ENCODE results near the gene MAJIN. TPM values are rescaled to one million over a fixed set of nuclear protein-coding genes. Genes with fewer than 3 reads are reported as not detected.

The MAJIN gene
- total RNA-seq, 1 experiment from 2014 or later, result not detected

- TF ChIP-seq AFF4 (CRISPR knock-in tag; IDR thresholded peaks at IDR 0.05; ENCODE audit: borderline replicate concordance), result no peak
- TF ChIP-seq SMAD3 (CRISPR knock-in tag; IDR thresholded peaks at IDR 0.05; ENCODE audit: borderline replicate concordance), result no peak
These were observed 71.6 kb downstream of the MAJIN start (continued) for GRCh38 chr11:64900263-64900678.

DNA sequence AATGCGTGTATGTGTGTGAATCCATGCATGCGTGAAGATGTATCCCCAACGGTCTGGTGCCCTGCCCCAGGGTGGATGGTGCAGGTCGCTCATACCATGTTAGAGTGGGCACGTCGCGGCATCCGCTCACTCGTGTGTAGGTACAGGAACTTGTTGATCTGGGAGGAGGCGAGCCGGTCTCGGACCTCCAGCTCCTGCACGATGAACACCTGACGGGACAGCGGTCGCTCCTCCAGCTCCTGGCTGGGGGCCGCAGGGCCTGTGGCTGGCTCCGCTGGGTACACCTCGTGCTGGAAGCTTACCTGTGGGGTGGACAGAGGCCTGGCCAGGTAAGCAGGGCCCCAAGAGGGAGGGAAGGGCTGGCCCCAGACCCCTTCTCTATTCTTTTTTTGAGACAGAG, 73.4 kb downstream of the MAJIN start:
- DNase-seq (ENCODE audit: low spot score) (no peak), ATAC-seq (no peak)
- TF ChIP-seq AR (CRISPR knock-in tag; IDR thresholded peaks at IDR 0.05), result no peak
- no peak for TF ChIP-seq NFYB (CRISPR knock-in tag; conservative IDR thresholded peaks at IDR 0.05; ENCODE audit: low read depth)
- TF ChIP-seq ZNF121 (CRISPR knock-in tag; IDR thresholded peaks at IDR 0.05), result no peak
- no peak for TF ChIP-seq NR1H2 (CRISPR knock-in tag; IDR thresholded peaks at IDR 0.05)
- TF ChIP-seq TP53 (CRISPR knock-in tag; IDR thresholded peaks at IDR 0.05), result no peak
- TF ChIP-seq, protein P1, sequence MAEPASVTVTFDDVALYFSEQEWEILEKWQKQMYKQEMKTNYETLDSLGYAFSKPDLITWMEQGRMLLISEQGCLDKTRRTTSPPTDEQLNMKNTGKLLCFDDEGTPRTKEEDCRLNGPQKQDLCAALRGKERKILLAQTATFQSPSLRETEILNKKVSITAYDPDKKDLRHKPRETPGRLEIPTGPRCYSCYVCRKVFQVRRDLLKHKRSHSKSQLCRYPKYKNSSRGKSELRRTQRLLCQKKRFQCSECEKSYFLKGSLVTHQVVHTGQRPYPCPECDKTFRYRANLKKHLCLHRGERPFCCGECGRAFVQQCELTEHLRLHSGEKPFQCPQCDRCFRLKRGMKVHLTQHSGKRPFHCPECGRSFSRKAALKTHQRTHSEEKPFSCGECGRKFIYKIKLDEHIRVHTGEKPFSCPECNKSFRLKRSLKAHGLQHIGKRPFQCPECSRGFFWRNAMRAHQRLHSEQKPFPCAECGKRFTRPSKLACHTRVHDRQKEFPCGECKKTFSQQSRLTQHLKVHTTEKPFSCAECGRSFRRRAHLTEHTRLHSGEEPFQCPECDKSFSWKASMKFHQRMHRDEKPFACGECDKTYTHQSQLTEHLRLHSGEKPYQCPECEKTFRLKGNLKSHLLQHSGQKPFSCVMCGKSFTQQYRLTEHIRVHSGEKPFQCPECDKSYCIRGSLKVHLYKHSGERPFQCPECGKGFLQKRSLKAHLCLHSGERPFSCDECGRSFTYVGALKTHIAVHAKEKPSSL (CRISPR knock-in tag; conservative IDR thresholded peaks at IDR 0.05), result no peak
- no peak for TF ChIP-seq ZNF396 (CRISPR knock-in tag; IDR thresholded peaks at IDR 0.05; ENCODE audit: borderline replicate concordance)
- TF ChIP-seq E2F5 (CRISPR knock-in tag; IDR thresholded peaks at IDR 0.05), result no peak
- TF ChIP-seq, protein P2, sequence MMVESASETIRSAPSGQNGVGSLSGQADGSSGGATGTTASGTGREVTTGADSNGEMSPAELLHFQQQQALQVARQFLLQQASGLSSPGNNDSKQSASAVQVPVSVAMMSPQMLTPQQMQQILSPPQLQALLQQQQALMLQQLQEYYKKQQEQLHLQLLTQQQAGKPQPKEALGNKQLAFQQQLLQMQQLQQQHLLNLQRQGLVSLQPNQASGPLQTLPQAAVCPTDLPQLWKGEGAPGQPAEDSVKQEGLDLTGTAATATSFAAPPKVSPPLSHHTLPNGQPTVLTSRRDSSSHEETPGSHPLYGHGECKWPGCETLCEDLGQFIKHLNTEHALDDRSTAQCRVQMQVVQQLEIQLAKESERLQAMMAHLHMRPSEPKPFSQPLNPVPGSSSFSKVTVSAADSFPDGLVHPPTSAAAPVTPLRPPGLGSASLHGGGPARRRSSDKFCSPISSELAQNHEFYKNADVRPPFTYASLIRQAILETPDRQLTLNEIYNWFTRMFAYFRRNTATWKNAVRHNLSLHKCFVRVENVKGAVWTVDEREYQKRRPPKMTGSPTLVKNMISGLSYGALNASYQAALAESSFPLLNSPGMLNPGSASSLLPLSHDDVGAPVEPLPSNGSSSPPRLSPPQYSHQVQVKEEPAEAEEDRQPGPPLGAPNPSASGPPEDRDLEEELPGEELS (CRISPR knock-in tag; IDR thresholded peaks at IDR 0.05), result no peak
- TF ChIP-seq NR2C2 (CRISPR knock-in tag; IDR thresholded peaks at IDR 0.05), result no peak
- TF ChIP-seq ZNF317 (CRISPR knock-in tag; IDR thresholded peaks at IDR 0.05; ENCODE audit: borderline replicate concordance, low read depth), result no peak
- TF ChIP-seq, protein P3, sequence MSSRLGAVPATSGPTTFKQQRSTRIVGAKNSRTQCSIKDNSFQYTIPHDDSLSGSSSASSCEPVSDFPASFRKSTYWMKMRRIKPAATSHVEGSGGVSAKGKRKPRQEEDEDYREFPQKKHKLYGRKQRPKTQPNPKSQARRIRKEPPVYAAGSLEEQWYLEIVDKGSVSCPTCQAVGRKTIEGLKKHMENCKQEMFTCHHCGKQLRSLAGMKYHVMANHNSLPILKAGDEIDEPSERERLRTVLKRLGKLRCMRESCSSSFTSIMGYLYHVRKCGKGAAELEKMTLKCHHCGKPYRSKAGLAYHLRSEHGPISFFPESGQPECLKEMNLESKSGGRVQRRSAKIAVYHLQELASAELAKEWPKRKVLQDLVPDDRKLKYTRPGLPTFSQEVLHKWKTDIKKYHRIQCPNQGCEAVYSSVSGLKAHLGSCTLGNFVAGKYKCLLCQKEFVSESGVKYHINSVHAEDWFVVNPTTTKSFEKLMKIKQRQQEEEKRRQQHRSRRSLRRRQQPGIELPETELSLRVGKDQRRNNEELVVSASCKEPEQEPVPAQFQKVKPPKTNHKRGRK (CRISPR knock-in tag; IDR thresholded peaks at IDR 0.05; ENCODE audit: borderline replicate concordance), result no peak
- TF ChIP-seq ESRRA (CRISPR knock-in tag; IDR thresholded peaks at IDR 0.05; ENCODE audit: borderline replicate concordance), result no peak
- POLR2A ChIA-PET, result no interaction called here
- H3K4me3 Mint-ChIP-seq, result no peak overlapping the region
- H3K36me3 Mint-ChIP-seq, result peaks cover 6% of the 10 kb centered on the region; the same call in 1 of the 2 replicates
- H3K4me1 Mint-ChIP-seq, result 0 out of 2 replicates have a peak, but pooled peaks cover 2% of the 10 kb centered on the region
- H3K27ac Mint-ChIP-seq, result no peak overlapping the region
- H3K27me3 Mint-ChIP-seq (ENCODE audit: low read depth), result no peaks in the 10 kb centered on the region
- H3K9me3 Mint-ChIP-seq, result no peaks in the 10 kb centered on the region
- CTCF ChIA-PET, result interaction anchor here (1.0 to 3.4 kb wide), 2 partner anchors 10 to 50 kb away, joined by 4 to 21 read pairs; no protein-coding TSS in a partner anchor

Data from WTC11 (cell line).